ENCODE data around the gene HNRNPUL2.

Gene HNRNPUL2

GRCh38 chr11:62673196-62673525 lies 54.1 kb downstream of the HNRNPUL2 start:
- FAIRE-seq: no peak

GRCh38 chr11:62671608-62672389 lies 55.5 kb downstream of the HNRNPUL2 start, which contains the start of the genes LBHD1 and UQCC3:
LBHD1 (minus strand) TSS chr11:62672267; CDS start chr11:62670031, 2,236 bp downstream.
UQCC3 (plus strand) TSS chr11:62671673; CDS start chr11:62671746, 73 bp downstream.
- DNase-seq (ENCODE audit: insufficient read length, low spot score) (peak; percentile 85), FAIRE-seq (peak; percentile 41)
- TF ChIP-seq SPI1 (IDR thresholded peaks at IDR 0.05; ENCODE audit: low read depth, low read length) (no peak), PAX5 (IDR thresholded peaks at IDR 0.05; ENCODE audit: insufficient read depth, low read length, severe bottlenecking) (no peak), POU2F2 (IDR thresholded peaks at IDR 0.05; ENCODE audit: low read depth, low read length) (peak; percentile 73; the same call in 1 of the 2 replicates), TAF1 (IDR thresholded peaks at IDR 0.05; ENCODE audit: low read depth, low read length) (peak; percentile 64), POLR2AphosphoS5 (IDR thresholded peaks at IDR 0.05; ENCODE audit: low read depth, low read length) (peak; percentile 94), POLR2A (IDR thresholded peaks at IDR 0.05; ENCODE audit: low read depth, low read length) (peak; percentile 89)

More at GRCh38 chr11:62673196-62673525, 54.1 kb downstream of the HNRNPUL2 start:
- TF ChIP-seq PAX5 (IDR thresholded peaks at IDR 0.05; ENCODE audit: insufficient read depth, low read length, severe bottlenecking) (no peak), TAF1 (IDR thresholded peaks at IDR 0.05; ENCODE audit: low read depth, low read length) (no peak), SPI1 (IDR thresholded peaks at IDR 0.05; ENCODE audit: low read depth, low read length) (no peak), POLR2A (IDR thresholded peaks at IDR 0.05; ENCODE audit: low read depth, low read length) (no peak)
- DNase-seq (ENCODE audit: insufficient read length, low spot score): no peak

- no peak for FAIRE-seq
- TF ChIP-seq TAF1 (IDR thresholded peaks at IDR 0.05; ENCODE audit: low read depth, low read length) (no peak; the same call in 1 of the 2 replicates), POLR2A (IDR thresholded peaks at IDR 0.05; ENCODE audit: low read depth, low read length) (0 out of 2 replicates have a peak, but pooled peaks have one; percentile 37)
Measured at GRCh38 chr11:62671236-62671607, 56.0 kb downstream of the HNRNPUL2 start.

GRCh38 chr11:62669420-62670161 lies 57.7 kb downstream of the HNRNPUL2 start:
- DNase-seq (ENCODE audit: insufficient read length, low spot score) (no peak), FAIRE-seq (no peak)
- TF ChIP-seq POLR2A (IDR thresholded peaks at IDR 0.05; ENCODE audit: low read depth, low read length): no peak

More at GRCh38 chr11:62671236-62671607, 56.0 kb downstream of the HNRNPUL2 start:
- no peak for DNase-seq (ENCODE audit: insufficient read length, low spot score)

GRCh38 chr11:62667460-62667859 lies 59.8 kb downstream of the HNRNPUL2 start:
- FAIRE-seq (no peak), DNase-seq (ENCODE audit: insufficient read length, low spot score) (no peak)
- no peak for TF ChIP-seq POU2F2 (IDR thresholded peaks at IDR 0.05; ENCODE audit: low read depth, low read length)
- no peak for TF ChIP-seq SPI1 (IDR thresholded peaks at IDR 0.05; ENCODE audit: low read depth, low read length)
- no peak for TF ChIP-seq POLR2A (IDR thresholded peaks at IDR 0.05; ENCODE audit: low read depth, low read length)
- no peak for TF ChIP-seq TAF1 (IDR thresholded peaks at IDR 0.05; ENCODE audit: low read depth, low read length)
- TF ChIP-seq POLR2AphosphoS5 (IDR thresholded peaks at IDR 0.05; ENCODE audit: low read depth, low read length): no peak
- no peak for TF ChIP-seq PAX5 (IDR thresholded peaks at IDR 0.05; ENCODE audit: insufficient read depth, low read length, severe bottlenecking)

GRCh38 chr11:62666259-62666926 lies 60.9 kb downstream of the HNRNPUL2 start:
- no peak for DNase-seq (ENCODE audit: insufficient read length, low spot score)
- TF ChIP-seq SPI1 (IDR thresholded peaks at IDR 0.05; ENCODE audit: low read depth, low read length) (no peak), POLR2AphosphoS5 (IDR thresholded peaks at IDR 0.05; ENCODE audit: low read depth, low read length) (peak; percentile 49; the same call in 1 of the 2 replicates), POLR2A (IDR thresholded peaks at IDR 0.05; ENCODE audit: low read depth, low read length) (peak; percentile 20; the same call in 1 of the 2 replicates), PAX5 (IDR thresholded peaks at IDR 0.05; ENCODE audit: insufficient read depth, low read length, severe bottlenecking) (no peak)
- FAIRE-seq: no peak

- FAIRE-seq: peak; percentile 47
- TF ChIP-seq PAX5 (IDR thresholded peaks at IDR 0.05; ENCODE audit: insufficient read depth, low read length, severe bottlenecking) (no peak), POLR2AphosphoS5 (IDR thresholded peaks at IDR 0.05; ENCODE audit: low read depth, low read length) (0 out of 2 replicates have a peak, but pooled peaks have one; percentile 3)
Measured at GRCh38 chr11:62665599-62666258, 61.5 kb downstream of the HNRNPUL2 start.

GRCh38 chr11:62665075-62665598 lies 62.1 kb downstream of the HNRNPUL2 start, which contains the start of the genes C11orf98 and CSKMT:
C11orf98 (minus strand) TSS chr11:62665210; CDS start chr11:62665169, 41 bp downstream.
CSKMT (plus strand) TSS chr11:62665312; CDS start chr11:62665880, 568 bp downstream.
- FAIRE-seq (peak; percentile 81), DNase-seq (ENCODE audit: insufficient read length, low spot score) (peak; percentile 92)
- TF ChIP-seq POLR2AphosphoS5 (IDR thresholded peaks at IDR 0.05; ENCODE audit: low read depth, low read length): peak; percentile 99
- peak; percentile 37 for TF ChIP-seq SPI1 (IDR thresholded peaks at IDR 0.05; ENCODE audit: low read depth, low read length)
- peak; percentile 97 for TF ChIP-seq TAF1 (IDR thresholded peaks at IDR 0.05; ENCODE audit: low read depth, low read length)
- TF ChIP-seq POLR2A (IDR thresholded peaks at IDR 0.05; ENCODE audit: low read depth, low read length): peak; percentile 100
- peak; percentile 70 for TF ChIP-seq PAX5 (IDR thresholded peaks at IDR 0.05; ENCODE audit: insufficient read depth, low read length, severe bottlenecking)
- peak; percentile 94 for TF ChIP-seq POU2F2 (IDR thresholded peaks at IDR 0.05; ENCODE audit: low read depth, low read length)

More at GRCh38 chr11:62665599-62666258, 61.5 kb downstream of the HNRNPUL2 start:
- DNase-seq (ENCODE audit: insufficient read length, low spot score): no peak
